HG03045 (cell line): ENCODE data around the gene MERTK.
"Not testable (repeated sequence)": the region's sequence is repeated elsewhere in the genome, so short reads cannot be mapped to it uniquely, and the experiment has no call there.

ENCODE experiments used
- ATAC-seq: cut with Tn5 transposase; IDR thresholded peaks from one replicate; pipeline ENCODE4 v1.9.1; 2021; ENCODE audit warnings: mild to moderate bottlenecking, moderate library complexity; ENCODE audit not compliant: unreplicated experiment

The MERTK gene

DNA sequence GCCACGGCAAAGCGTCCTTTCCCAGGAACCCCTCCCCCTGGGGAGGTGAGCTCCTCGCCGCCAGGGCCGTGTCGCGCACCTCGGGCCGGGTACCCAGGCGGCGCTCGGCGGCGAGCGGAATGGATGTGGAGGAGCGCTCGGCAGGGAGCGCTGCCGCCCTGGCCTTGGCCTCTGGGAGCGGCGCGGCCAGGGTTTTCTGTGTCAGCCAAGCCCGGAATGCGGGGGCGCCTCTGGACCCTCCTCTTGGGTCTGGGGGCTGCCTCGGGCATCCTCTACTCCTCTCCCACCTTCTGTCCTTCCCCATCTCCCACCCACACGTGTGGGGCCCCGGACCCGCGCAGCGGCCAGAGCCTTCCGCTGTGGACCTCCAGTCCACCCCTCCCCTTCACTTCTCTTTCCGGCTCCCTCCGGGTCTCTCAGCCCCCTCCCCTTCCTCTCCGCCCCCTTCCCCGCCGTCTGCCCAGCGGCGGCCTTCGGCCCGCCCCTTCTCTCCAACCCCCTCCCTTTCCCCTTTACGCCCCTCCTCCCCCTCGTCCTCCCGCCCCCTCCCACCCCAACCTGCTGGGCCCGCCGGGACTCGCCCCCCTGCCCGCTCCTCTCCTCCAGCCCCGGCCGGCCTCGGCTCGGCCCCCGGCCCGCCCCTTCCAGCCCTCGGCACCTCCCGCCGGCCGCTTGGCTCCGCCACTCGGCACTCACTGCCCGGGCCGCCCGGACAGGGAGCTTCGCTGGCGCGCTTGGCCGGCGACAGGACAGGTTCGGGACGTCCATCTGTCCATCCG lies at the start of gene MERTK:
Gene MERTK (plus strand): TSS at position 684 of the 779 bp plus-strand sequence. CDS start 129 bp downstream, outside the sequence.
- ATAC-seq = peak; percentile 61

DNA sequence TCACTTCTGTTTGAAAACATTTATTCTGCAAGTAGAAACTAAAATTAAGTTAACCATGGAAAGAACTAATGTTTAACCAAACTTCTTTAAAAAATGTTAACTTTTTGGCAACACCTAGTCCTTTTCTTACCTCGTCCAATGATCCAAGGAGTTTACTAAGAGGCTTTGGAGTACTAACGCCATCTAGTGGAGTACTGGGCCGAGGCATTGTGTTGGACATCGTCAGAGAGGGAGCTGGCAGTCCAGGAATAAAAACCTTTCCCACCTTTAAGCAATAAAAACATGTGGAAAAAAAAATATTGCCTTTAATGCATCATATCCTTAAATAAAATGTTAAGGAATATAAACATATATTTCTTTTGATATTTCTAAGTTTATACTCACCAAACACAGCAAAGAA lies 47.8 kb upstream of the MERTK start:
- not testable (repeated sequence) for ATAC-seq

DNA sequence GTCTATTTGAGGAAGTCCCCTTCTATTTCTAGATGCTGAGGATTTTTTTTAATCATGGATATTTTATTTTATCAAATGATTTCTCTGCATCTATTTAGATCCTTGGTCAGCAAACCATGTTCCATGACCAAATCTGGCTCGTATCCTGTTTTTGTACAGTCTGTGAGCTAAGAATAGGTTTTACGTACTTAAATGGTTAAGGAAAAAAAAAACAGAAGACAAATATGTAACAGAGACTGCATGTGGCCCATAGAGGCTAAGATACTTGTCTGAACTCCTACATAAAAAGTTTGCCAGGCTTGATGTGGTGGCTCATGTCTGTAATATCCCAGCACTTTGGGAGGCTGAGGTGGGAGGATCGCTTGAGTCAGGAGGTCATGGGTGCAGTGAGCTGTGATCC lies 45.9 kb upstream of the MERTK start:
- not testable (repeated sequence) for ATAC-seq

DNA sequence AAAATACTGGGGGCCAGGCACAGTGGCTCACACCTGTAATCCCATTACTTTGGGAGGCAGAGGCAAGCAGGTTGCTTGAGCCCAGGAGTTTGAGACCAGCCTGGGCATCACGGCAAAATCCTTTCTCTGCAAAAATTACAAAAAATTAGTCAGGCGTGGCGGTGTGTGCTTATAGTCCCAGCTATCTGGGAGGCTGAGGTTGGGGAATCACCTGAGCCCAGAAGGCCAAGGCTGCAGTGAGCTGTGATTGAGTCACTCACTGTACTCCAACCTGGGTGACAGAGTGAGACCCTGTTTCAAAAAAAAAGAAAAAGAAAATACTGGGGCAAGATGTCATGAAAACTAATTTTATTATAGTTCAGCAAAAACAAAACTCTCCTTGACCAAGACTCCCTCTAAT lies 38.4 kb upstream of the MERTK start:
- ATAC-seq = not testable (repeated sequence)

DNA sequence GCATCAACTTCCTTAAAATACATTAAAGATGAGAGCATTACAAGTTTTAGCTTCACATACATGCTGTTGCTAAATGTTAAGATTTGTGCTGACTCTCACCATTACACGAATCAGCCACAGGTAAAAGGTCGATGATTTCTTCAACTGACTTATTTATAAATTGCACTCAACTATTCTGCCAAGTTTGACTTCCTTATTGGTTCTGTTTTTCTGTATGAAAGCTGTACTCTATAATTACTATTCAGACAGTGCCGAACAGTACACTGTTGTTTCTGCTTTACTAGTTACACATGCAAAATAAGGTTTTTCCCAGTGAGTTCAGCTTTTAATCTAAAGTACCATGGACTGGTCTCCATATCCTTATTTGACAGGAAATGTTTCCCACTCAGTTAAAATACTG lies 33.3 kb upstream of the MERTK start:
- not testable (repeated sequence) for ATAC-seq

DNA sequence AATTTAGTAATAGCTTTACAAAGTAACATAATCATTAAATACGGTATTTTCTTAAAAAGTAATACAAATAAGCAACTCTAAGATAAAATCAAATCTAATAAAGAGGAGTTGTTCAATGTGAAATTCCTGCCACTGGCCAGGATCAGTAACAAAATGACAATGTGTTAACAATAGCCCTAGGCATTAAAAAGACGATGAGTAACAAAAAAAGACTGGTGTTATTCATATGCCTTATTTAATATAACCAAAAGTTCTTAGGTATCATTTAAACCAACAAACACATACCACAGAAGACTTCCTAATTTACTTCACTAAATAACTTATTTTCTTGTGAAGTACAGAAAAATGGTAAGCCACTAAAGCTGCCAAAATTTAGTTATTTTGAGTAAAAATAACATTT lies 25.6 kb upstream of the MERTK start:
- not testable (repeated sequence) for ATAC-seq

DNA sequence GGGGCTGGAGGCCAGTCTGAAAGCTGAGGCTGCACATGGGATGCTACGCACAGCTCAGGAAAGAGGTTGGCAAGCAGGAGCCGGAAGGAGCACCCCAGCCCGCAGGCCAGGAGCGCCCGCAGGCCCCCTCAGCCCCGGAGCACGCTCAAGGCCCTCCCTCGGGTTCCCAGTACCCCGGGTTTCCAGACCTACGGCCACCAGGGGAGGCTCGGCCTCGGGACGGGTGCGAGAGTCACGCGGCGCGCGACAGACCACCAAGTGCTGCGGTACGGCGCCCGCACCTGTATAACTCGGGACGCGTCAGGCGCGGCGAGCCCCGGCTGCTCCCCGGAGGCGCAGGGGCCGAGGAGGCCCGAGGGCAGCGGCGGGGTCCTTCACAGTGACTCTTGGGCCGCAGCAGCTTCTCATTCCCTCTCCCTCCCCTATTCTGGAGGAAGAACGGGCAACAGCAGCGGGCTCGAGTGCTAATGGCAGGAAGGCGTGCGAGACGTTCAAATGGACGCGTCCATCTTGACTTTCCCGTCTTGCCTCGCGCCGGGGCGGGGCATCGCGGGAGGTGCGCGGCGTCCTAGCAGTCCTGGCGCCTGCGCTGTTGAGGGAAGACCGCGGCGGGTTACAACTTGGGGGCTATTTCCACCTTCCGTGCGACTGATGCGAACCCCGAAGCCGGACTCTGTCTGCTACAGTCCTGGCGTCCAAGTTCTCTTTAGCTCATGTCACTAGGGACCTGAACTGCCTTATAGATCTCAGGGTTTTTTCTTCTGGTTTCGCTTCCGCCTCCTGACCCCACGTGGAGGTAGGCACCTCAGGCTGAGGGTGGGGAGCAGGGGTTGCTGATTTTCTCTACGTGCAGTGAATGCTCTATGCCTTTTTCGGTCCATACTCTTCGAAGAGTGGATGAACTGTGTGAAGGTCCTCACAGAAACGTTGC lies 14.5 kb upstream of the MERTK start, which contains the start of gene ANAPC1:
Gene ANAPC1 (minus strand): TSS at position 533 of the 931 bp plus-strand sequence. CDS start 3,368 bp downstream, outside the sequence.
- ATAC-seq = peak; percentile 88

DNA sequence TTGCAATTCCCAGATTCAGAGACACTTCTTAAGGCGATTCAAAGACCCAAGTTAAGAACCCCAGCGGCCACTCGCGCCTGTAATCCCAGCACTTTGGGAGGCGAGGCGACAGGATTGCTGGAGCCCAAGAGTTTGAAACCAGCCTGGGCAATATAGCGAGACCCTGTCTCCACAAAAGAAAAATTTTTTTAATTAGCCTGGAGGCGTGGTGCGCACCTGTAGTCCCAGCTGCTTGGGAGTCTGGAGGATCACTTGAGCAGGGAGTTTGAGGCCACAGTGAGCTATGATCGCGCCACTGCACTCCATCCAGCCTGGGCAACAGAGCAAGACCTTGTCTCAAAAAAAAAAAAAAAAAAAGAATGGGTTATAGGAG lies 13.8 kb upstream of the MERTK start:
- peak; percentile 13 for ATAC-seq

DNA sequence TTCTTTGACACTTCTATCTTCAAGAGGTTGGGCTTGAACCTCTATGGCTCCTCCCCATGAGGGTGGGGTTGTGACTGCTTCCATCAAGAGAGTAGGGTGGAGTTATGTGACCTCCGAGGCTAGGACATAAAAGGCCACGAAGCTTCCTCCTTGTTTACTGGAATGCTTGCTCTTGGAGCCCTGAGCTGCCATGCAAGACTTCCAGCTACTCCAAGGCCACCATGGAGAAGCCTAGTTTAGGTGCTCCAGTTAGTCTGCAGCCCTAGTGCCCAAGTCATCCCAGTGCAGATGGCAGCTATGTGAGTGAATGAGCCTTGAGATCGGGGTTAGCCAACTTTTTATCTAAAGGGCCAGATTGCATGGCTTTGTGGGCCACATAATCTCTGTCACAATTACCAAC lies 2.4 kb upstream of the MERTK start:
- no peak for ATAC-seq

DNA sequence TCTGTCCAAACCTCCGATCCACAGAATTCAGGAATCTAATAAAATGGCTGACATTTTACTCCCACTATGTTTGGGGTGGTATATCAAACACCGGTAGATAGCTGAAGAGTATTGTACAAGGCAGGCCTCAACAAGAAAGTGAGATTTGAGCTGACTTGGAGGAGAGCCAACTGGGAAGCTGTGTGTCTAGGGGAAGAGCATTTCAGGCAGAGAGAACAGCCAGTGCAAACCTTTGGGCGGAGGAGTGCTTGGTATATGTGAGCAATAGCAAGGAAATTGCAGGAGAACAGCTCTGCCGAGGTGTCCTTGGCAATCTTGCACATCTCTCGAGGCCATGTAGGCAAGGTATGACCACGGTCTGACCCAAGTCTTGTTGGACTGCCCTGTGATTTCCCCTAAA lies 1.8 kb upstream of the MERTK start:
- ATAC-seq = no peak

DNA sequence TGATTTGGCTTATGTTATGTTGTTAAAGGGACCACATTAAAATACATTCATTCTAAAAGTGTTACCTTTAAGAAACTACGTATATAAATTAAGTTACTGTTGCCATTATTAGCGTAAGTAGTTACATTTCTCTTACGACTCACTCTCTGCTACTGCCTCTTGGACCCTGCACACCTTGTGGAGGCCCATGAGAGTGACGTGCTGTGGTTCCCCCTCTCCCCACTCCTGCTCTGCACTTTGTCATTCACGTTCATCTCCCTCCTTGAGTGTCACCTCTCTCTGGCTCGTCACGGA lies 830 bp upstream of the MERTK start:
- ATAC-seq = no peak

DNA sequence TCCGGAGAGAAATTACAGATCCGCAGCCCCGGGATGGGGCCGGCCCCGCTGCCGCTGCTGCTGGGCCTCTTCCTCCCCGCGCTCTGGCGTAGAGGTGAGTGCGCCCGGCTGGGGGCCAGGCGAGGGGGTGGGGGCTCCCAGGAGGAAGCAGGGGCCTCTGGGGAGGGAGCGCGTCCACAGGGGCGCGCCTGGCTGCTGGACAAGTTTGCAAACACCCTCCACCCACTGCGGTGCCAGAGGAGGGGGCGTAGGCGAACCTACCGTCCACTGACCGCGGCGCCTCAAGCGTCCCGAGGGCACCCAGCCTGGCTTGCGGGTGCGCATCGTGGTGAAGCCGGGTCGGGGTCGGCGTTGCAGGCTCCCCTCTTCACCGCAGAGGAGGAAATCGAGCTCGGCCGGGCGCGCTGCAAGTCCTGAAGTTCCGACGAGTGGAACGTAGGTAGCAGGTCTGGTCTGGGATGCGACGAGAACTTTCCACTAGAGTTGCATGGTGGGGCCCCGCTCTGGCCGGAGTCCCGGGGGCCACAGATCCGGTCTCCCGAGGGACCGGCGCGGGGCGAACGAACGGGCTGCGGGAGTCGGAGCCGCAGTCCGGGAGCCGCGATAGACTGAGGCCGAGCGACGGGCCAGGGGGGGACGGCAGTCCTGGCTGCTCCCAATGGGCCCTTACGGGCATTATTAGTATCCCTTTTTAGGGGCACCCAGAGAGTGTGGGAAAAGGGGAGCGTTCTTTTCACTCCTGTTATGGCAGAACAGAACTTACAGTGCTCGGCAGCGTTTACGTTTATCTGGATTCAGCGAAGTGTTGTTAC lies 502 bp downstream of the MERTK start:
- ATAC-seq = no peak

DNA sequence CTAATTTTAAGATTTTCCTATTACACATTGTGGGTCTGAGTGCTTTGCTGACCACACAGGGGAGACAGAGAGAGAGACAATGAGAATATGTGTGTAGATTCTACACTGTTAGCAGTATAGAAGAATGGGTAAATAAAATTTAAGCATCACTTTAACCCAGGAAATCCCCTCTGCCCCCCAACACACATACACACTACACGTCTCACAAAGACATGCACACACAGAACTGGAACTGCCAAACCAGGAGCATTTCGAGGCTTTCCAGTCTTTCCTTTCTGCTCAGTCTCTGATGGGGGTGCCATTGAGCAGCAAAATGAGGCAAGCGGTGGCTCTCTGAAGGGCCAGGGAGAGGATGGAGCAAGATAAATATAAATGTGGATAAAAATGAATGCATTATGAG lies 2.5 kb downstream of the MERTK start:
- ATAC-seq = no peak

DNA sequence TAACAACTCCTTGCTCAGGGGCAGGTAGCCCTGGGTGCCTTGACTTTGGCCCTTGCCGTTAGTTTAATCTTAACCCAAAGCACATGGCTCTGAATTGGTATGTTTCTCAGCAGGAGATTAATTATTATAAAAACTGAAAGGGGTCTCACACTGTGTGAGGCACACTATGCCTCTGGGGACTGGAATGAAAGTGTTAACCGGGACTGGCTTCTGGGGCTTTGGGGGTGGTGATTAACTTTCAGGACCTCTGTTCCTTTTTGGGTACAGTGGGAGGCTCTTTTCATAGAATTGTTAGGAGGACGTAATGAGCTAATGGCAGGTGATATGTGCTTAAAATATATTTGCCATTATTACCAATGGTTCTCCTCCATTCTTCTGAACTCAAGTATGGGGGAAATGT lies 5.1 kb downstream of the MERTK start:
- ATAC-seq = no peak

DNA sequence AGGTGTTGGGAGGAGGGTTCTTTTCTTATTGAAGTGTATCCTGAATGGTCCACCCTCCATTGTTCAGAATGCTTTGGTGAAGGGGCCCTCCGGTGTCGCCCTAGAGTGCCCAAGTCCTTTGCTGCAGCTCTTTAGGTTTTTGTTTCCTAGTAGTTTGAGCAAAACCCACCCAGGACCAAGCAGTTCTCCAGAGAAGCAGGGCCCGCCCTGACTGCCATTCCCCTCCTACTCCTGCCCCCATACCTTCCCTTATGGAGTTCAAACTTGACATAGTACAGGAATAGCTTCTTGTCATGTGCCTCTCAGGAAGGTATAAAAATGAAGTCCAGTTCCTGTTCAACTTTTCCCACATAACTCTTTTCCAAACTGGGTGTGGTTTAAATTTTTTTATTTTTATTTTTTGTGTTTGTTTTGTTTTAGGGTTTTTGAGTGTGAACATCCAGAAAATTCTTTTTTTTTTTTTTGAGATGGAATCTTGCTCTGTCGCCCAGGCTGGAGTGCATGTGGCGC lies 5.6 kb downstream of the MERTK start:
- no peak for ATAC-seq

DNA sequence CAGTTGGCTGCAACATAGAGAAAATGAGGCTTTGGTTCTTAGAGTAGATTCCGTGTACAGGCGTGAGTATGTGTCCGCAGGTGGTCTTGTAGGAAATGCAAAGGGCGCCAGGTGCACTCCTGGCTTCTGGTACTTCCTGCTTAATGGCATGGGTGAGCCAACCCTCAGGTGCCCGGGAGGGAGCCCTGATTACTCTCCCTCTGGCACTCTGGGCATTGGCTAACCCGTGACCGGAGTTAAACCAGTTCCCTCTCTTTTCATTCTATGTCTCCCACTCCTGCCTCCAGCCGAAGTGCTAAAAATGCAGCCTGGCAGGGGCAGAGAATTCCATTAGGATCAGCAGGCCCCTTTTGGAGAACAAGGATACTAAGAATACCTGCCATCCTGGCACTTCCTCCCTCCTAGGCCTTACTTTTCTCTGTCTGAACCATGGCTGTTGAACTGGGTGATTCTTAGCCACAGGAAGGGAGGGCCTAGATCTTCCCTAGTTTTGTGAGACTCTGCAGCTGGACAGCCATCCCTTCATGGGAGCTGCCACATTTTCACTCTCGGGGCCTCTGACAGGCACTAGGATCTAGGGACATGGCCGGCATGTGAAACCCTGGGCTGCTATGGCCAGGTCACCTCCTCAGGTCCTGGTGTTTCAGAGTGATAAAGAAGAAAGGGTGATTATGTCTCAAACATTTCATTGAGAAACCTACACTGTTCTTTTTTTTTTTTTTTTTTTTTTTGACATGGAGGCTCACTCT lies 6.5 kb downstream of the MERTK start:
- ATAC-seq = no peak

DNA sequence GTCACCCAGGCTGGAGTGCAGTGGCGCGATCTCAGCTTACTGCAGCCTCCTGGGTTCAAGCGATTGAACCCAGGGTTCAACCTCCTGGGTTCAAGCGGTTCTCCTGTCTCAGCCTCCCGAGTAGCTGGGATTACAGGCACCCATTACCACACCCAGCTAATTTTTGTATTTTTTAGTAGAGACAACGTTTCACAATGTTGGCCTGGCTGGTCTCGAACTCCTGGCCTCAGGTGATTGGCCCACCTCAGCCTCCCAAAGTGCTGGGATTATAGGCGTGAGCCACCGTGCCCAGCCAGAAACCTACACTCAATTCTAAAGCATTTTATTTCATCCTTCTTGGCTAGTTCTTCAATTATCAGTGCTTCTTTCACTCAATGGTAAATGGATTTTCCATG lies 7.1 kb downstream of the MERTK start:
- ATAC-seq = not testable (repeated sequence)

DNA sequence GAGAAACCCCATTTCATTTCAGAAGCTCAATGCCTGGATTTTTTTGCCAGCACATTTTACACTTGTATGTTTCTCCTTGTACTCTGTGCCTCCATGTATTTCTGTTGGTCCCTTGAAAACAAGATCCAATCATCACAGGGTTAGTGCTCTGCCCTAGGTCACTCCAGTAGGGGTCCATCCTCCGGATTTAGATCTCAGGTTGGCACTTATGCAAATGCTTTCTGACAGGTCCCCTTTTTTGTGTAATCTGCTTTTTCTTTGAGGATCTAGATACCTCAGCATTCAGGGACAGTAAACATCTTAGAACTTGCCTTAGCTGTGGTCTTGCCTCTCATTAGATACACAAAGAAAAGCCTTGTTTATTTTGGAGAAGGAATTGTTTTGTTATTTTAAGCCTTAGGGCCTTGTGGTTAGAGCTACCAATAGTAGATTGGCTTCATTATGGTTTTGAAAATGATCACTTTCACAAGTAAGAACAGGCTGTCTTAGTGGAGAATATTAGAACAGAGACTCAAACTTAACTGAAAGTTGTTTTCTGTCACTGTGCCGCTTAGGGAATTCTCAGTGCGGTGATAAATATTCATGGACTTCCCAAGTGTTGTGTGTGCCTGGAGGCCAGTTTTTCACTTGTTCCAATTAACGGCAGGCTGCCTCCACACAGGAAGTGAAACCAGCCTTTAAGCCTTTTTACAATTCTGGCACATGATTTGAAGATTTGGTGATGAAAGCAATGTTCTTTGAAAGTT lies 7.8 kb downstream of the MERTK start:
- no peak for ATAC-seq

DNA sequence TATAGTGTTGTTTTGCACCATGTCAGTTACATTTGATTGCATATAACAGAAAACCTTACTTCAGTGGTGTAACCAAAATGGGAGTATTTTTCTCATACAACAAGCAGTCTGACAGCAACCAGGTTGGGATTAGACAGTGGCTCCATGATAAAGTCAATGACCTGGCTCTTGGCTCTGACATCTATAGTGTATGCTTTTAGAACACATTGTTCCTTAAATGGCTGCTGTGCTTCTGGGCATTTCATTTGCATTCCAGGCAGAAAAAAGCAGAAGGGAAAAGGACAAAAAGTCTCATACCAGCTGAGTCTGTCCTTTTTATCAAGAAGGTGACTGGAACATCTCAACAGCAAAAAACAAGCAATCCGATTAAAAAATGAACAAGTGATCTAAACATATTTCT lies 10.2 kb downstream of the MERTK start:
- ATAC-seq = no peak

DNA sequence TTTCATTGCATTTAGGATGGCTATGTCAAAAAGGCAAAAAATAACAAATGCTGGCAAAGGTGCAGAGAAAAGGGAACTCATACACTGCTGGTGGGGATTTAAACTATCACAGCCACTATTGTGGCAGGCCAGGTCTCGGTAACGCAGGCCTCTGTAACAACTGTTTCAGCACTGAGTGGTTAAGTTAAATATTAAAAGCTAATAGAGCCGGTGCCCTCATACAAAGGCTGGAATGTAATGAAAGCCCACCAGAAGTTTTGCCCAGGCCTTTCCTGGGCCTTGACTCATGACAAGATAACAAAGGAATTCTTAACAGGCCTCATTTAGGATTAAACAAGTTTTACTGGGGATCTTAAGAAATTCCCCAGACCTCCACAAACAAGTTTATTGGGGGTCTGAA lies 10.7 kb downstream of the MERTK start:
- no peak for ATAC-seq
